Activated CD4-positive, alpha-beta T cell treated with anti-CD3 and anti-CD28 coated beads, Interleukin-2, amount 50 U/mL, for 16 hours (primary cell): ENCODE results near the gene MRAP2.

Source experiments
- DNase-seq: peaks from one replicate; pipeline ENCODE4 v3.0.0-alpha.2; 2020

MRAP2 gene

GRCh38 chr6:84137989-84138575 is 104.5 kb downstream of the MRAP2 start:
- DNase-seq, result no peak

DNA sequence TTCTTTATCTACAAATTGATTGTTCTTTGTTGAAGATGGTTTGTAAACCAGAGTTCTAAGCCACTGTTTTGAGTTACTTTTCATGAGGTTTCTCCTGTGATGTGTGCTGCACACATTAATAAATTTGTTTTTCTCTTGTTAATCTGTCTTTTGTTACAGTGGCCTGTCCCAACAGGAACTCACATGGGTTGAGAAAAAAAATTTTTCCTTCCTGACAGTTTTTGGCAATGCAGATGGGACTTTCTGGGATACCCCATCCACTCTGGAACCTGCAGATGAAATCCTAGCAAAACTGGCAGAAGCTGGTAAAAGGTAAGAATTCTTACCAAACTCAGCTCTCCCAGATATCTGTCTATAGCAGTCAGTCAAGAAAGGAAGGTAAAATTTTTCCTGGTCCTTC is 105.7 kb downstream of the MRAP2 start:
- DNase-seq, result no peak
